Suprapubic skin (tissue), 4 donors: Measurements from ENCODE around the gene ZSWIM4. TPM values are rescaled to one million over a fixed set of nuclear protein-coding genes. Genes with fewer than 3 reads are reported as not detected.

ENCODE experiments used
- DNase-seq, 2 donors: peaks; one replicate each; pipeline ENCODE4 v3.0.0-alpha.2; 2019; ENCODE audit warnings: low spot score in 2 of 2
- H3K27ac ChIP-seq: fragments of 200-600 bp; sonication (generic); one replicate; pipeline ENCODE4 v1.5.1; 2019
- H3K27me3 ChIP-seq: fragments of 200-600 bp; sonication (generic); one replicate; pipeline ENCODE4 v1.5.1; 2019
- H3K36me3 ChIP-seq: fragments of 200-600 bp; sonication (generic); one replicate; pipeline ENCODE4 v1.5.1; 2019
- H3K4me1 ChIP-seq: fragments of 200-600 bp; sonication (generic); one replicate; pipeline ENCODE4 v1.5.1; 2019
- H3K4me3 ChIP-seq: fragments of 200-600 bp; sonication (generic); one replicate; pipeline ENCODE4 v1.5.1; 2019; ENCODE audit warnings: mild to moderate bottlenecking
- H3K9me3 ChIP-seq: fragments of 200-600 bp; sonication (generic); one replicate; pipeline ENCODE4 v1.5.1; 2019
- CTCF ChIP-seq, 2 donors: fragments of 200-600 bp in 1 of 2; fragments of 450-650 bp in 1 of 2; sonication (generic) in 1 of 2; IDR thresholded peaks; one replicate each; pipeline ENCODE4 v1.5.1; 2016 to 2019; ENCODE audit warnings: antibody characterized with exemption in 2 of 2, mild to moderate bottlenecking in 1 of 2, moderate library complexity in 1 of 2
- EP300 ChIP-seq: sonication (generic); formaldehyde crosslinking; IDR thresholded peaks from one replicate; pipeline ENCODE4 v1.6.1; 2017; ENCODE audit warnings: antibody characterized with exemption
- POLR2A ChIP-seq, 2 donors: fragments of 450-650 bp; IDR thresholded peaks; one replicate each; pipeline ENCODE4 v1.6.1; 2017; ENCODE audit warnings: antibody characterized with exemption in 2 of 2, mild to moderate bottlenecking in 2 of 2, moderate library complexity in 2 of 2
- POLR2AphosphoS5 ChIP-seq, 3 donors: sonication (generic); formaldehyde crosslinking; IDR thresholded peaks; one replicate each; pipeline ENCODE4 v1.6.1; 2017; ENCODE audit warnings: antibody characterized with exemption in 3 of 3
- WGBS: methylation state at CpG from one replicate; pipeline ENCODE4 v1.1.5; 2018; 5-methylcytosine and 5-hydroxymethylcytosine counted together
- total RNA-seq, 4 donors: library from RNA; depleted of rRNA; stranded (reverse); fragments of >200 nt; gene quantifications; one replicate each; pipeline ENCODE4 v1.1.0, GENCODE V29; 2016

Gene ZSWIM4
- total RNA-seq, 4 donors from 2014 or later, result 11.4 to 19.5 (median 16.3) TPM

GRCh38 chr19:13873834-13874515, 78.7 kb downstream of the ZSWIM4 start:
- TF ChIP-seq POLR2AphosphoS5 (IDR thresholded peaks at IDR 0.05), result no peak
- no peak for TF ChIP-seq POLR2A (IDR thresholded peaks at IDR 0.05)
- TF ChIP-seq EP300, result no peak
- TF ChIP-seq CTCF (IDR thresholded peaks at IDR 0.05), result no peak
- Histone ChIP-seq H3K4me3 (no peak overlapping the region), H3K4me1 (peaks cover 17% of the 10 kb centered on the region), H3K36me3 (no peaks in the 10 kb centered on the region), H3K27me3 (no peaks in the 10 kb centered on the region), H3K9me3 (no peaks in the 10 kb centered on the region), H3K27ac (no peak overlapping the region)
- 50% methylated on average over 31 of the region's 35 CpGs for WGBS
- no peak for DNase-seq

GRCh38 chr19:13875824-13876223, 80.6 kb downstream of the ZSWIM4 start:
- H3K36me3 ChIP-seq, result no peaks in the 10 kb centered on the region
- peaks cover 29% of the 10 kb centered on the region for H3K4me1 ChIP-seq
- WGBS, result 94% methylated on average over 5 of the region's 5 CpGs
- no peak overlapping the region for H3K4me3 ChIP-seq
- H3K9me3 ChIP-seq, result no peaks in the 10 kb centered on the region
- TF ChIP-seq CTCF (IDR thresholded peaks at IDR 0.05) (no peak), POLR2A (IDR thresholded peaks at IDR 0.05) (no peak), EP300 (no peak), POLR2AphosphoS5 (IDR thresholded peaks at IDR 0.05) (no peak)
- no peak overlapping the region for H3K27ac ChIP-seq
- no peak for DNase-seq
- H3K27me3 ChIP-seq, result no peaks in the 10 kb centered on the region

- DNase-seq, result no peak
- no peaks in the 10 kb centered on the region for H3K27me3 ChIP-seq
- no peaks in the 10 kb centered on the region for H3K9me3 ChIP-seq
- WGBS, result 42% methylated on average over 3 of the region's 5 CpGs
- no peaks in the 10 kb centered on the region for H3K36me3 ChIP-seq
- no peak within 1 kb of the TSS for H3K27ac ChIP-seq
- H3K4me1 ChIP-seq, result peaks cover 39% of the 10 kb centered on the region
- TF ChIP-seq POLR2AphosphoS5 (IDR thresholded peaks at IDR 0.05) (no peak), POLR2A (IDR thresholded peaks at IDR 0.05) (no peak), EP300 (no peak)
- no peak within 1 kb of the TSS for H3K4me3 ChIP-seq
These were observed 81.6 kb downstream of the ZSWIM4 start, which contains the start of gene NANOS3 for GRCh38 chr19:13876834-13877233. NANOS3 (plus strand) TSS chr19:13877134; CDS start chr19:13877249, 115 bp downstream.

- 83% methylated on average over 20 of the region's 27 CpGs for WGBS
- Histone ChIP-seq H3K4me3 (no peak overlapping the region), H3K36me3 (no peaks in the 10 kb centered on the region), H3K9me3 (no peaks in the 10 kb centered on the region), H3K27me3 (no peaks in the 10 kb centered on the region), H3K4me1 (peaks cover 43% of the 10 kb centered on the region), H3K27ac (no peak overlapping the region)
- no peak for DNase-seq
- TF ChIP-seq CTCF (IDR thresholded peaks at IDR 0.05) (no peak), POLR2A (IDR thresholded peaks at IDR 0.05) (no peak), POLR2AphosphoS5 (IDR thresholded peaks at IDR 0.05) (no peak), EP300 (no peak)
These were observed 82.1 kb downstream of the ZSWIM4 start for GRCh38 chr19:13877303-13877702.

- H3K27me3 ChIP-seq, result no peaks in the 10 kb centered on the region
- peak overlapping the region; percentile 31 for H3K4me3 ChIP-seq
- no peaks in the 10 kb centered on the region for H3K36me3 ChIP-seq
- H3K4me1 ChIP-seq, result peaks cover 57% of the 10 kb centered on the region
- H3K9me3 ChIP-seq, result no peaks in the 10 kb centered on the region
- H3K27ac ChIP-seq, result peak overlapping the region; percentile 83
- DNase-seq, result peak; percentile 99
- 11% methylated on average over 12 of the region's 34 CpGs for WGBS
- no peak for TF ChIP-seq POLR2A (IDR thresholded peaks at IDR 0.05)
- TF ChIP-seq POLR2AphosphoS5 (IDR thresholded peaks at IDR 0.05), result peak in 2 of 3 donors; percentile 82 to 87
- TF ChIP-seq CTCF (IDR thresholded peaks at IDR 0.05), result peak; percentile 97 to 100
- no peak for TF ChIP-seq EP300
These were observed 85.1 kb downstream of the ZSWIM4 start for GRCh38 chr19:13880059-13881043.
